Stimulated activated CD4-positive, alpha-beta T cell treated with anti-CD3 and anti-CD28 coated beads, Interleukin-15, amount 100 ng/mL, for 48 hours (primary cell): ENCODE data around the gene SRC.

ENCODE experiments used
- DNase-seq, 2 donors: peaks; one replicate each; pipeline ENCODE4 v3.0.0-alpha.2; 2020; ENCODE audit warnings: low read depth in 2 of 2

Gene SRC

GRCh38 chr20:37350649-37351574 lies 5.0 kb downstream of the SRC start:
- no peak for DNase-seq

- DNase-seq = no peak
These were observed 6.0 kb downstream of the SRC start for GRCh38 chr20:37351689-37352607.

- no peak for DNase-seq
These were observed 6.7 kb downstream of the SRC start for GRCh38 chr20:37352608-37352980.

GRCh38 chr20:37353285-37353849 lies 7.4 kb downstream of the SRC start:
- DNase-seq = no peak

- DNase-seq = no peak
These were observed 8.6 kb downstream of the SRC start for GRCh38 chr20:37354210-37355195.

GRCh38 chr20:37355252-37356180 lies 9.6 kb downstream of the SRC start:
- no peak for DNase-seq

GRCh38 chr20:37356387-37356786 lies 10.4 kb downstream of the SRC start:
- DNase-seq = no peak

- DNase-seq = no peak
These were observed 11.0 kb downstream of the SRC start for GRCh38 chr20:37356961-37357371.

GRCh38 chr20:37357481-37358365 lies 11.8 kb downstream of the SRC start:
- DNase-seq = no peak

GRCh38 chr20:37358366-37359150 lies 12.6 kb downstream of the SRC start:
- no peak for DNase-seq

- no peak for DNase-seq
These were observed 13.4 kb downstream of the SRC start for GRCh38 chr20:37359331-37359730.

GRCh38 chr20:37359836-37360235 lies 13.9 kb downstream of the SRC start:
- DNase-seq = no peak

- no peak for DNase-seq
These were observed 14.6 kb downstream of the SRC start for GRCh38 chr20:37360391-37361115.

- DNase-seq = no peak
These were observed 15.4 kb downstream of the SRC start for GRCh38 chr20:37361336-37361735.

GRCh38 chr20:37362231-37362792 lies 16.4 kb downstream of the SRC start:
- no peak for DNase-seq

- DNase-seq = no peak
These were observed 16.9 kb downstream of the SRC start for GRCh38 chr20:37362821-37363220.
